Measurements from ENCODE around the gene LAMTOR4. TPM values are rescaled to one million over a fixed set of nuclear protein-coding genes. Genes with fewer than 3 reads are reported as not detected.

LAMTOR4 gene
- total RNA-seq, 4 donors from 2014 or later: 53.3 to 197 (median 115) TPM

DNA sequence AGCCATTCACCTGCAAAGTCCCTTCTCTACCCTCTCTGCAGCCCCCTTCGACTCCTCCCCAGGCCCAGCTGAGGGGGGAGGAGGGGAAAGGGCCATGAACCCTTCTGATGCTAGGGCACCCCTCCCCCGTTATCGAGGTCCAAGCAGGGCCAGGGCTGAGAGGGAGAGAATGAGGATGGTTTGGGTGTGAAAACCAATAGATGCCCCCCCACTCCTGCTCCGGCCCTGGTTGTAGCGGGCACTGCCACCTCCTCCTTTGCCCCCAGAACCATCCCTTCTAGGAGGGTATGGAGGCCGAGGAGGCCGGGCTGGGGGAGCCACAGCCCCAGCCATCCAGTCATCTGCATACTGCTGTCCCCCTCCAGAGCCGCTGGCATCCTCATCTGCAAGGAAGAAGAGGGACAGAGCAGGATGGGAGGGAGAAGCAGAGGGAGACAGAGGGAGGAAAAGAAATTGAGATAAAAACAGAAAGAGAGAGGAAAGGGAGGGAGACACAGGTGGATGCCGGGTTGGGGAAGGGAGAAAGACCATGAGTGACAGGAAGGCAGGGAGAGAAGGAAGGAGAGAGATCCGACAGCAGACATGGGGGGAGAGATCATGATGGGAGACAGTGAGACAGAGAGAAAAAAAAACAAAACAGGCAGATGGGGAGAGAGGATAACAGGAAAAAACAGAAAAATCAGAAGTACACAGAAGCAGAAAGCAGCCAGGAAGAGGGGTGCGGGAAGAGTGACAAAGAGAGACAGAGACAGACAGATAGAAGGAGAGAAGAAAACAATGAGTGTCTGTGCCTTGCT lies 21.6 kb downstream of the LAMTOR4 start:
- DNase-seq: no peak
- TF ChIP-seq POLR2A (IDR thresholded peaks at IDR 0.05) (no peak), CTCF (IDR thresholded peaks at IDR 0.05) (no peak)
- Histone ChIP-seq H3K27me3 (no peaks in the 10 kb centered on the region), H3K27ac (no peak overlapping the region), H3K36me3 (no peaks in the 10 kb centered on the region), H3K9me3 (no peaks in the 10 kb centered on the region), H3K4me3 (no peak overlapping the region), H3K4me1 (peaks cover 0 to 5% of the 10 kb centered on the region in 2 donors)
- intact Hi-C loops (cut with DNase I; ENCODE audit: low total_unique reads): no loop called here

DNA sequence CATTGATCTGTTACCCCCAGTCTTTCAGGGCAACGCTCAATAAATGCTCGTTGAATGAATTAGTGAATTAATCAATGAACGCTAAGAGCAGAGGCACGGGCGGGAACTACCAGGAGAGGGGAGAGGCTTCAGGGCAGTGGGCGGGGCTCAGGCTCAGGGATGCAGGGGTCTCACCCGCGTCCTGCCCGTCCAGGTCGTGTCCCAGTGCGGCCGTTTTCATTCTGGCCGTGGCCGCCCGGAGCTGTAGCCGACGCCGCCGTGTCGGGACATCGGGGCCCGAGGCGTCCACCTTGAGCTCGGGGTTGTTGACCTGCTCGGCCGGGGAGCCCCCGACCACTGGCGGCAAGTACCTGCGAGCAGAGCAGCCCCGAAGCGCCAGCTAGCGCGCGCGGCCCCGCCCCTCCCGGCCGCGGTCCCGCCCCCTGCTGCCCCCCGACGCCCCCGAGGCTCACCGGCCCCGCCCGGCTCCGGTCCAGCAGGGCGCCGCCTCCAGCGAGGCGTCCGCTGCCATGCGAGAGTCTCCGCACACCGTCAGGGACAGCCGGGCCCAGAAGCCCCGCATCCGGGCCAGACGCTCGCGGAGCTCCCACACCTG lies 22.5 kb downstream of the LAMTOR4 start:
- Histone ChIP-seq H3K9me3 (no peaks in the 10 kb centered on the region), H3K4me3 (peak overlapping the region; percentile 18 to 38), H3K36me3 (no peaks in the 10 kb centered on the region), H3K27ac (no peak overlapping the region), H3K4me1 (peaks cover 0 to 5% of the 10 kb centered on the region in 2 donors), H3K27me3 (no peaks in the 10 kb centered on the region)
- intact Hi-C loops (cut with DNase I; ENCODE audit: low total_unique reads): no loop called here
- TF ChIP-seq CTCF (IDR thresholded peaks at IDR 0.05) (no peak), POLR2A (IDR thresholded peaks at IDR 0.05) (no peak)
- DNase-seq: no peak

DNA sequence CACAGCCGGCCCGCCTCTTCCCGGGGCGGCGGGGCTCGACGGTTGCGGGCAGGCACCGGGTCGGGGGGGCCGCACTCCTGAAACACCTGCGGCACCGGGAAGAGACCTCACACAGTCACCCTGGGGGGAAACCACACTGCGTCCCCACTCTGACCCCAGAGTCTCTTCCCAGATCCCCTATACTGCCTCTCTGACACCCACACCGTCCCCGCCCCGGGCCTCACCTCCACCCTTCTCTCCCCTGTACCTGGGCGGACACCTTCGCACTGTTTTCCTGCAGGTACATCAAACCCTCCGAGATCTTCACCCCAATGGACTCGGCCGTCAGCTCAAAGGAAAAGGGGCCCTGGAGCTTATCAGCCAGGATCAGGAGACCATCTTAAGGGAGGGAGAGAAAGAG lies 23.1 kb downstream of the LAMTOR4 start:
- DNase-seq: no peak
- TF ChIP-seq POLR2A (IDR thresholded peaks at IDR 0.05) (no peak), CTCF (IDR thresholded peaks at IDR 0.05) (no peak)
- peaks cover 0 to 5% of the 10 kb centered on the region in 2 donors for H3K4me1 ChIP-seq
- H3K4me3 ChIP-seq: peak overlapping the region; percentile 18 to 38
- intact Hi-C loops (cut with DNase I; ENCODE audit: low total_unique reads): no loop called here
- H3K9me3 ChIP-seq: no peaks in the 10 kb centered on the region
- no peaks in the 10 kb centered on the region for H3K36me3 ChIP-seq
- no peaks in the 10 kb centered on the region for H3K27me3 ChIP-seq
- no peak overlapping the region for H3K27ac ChIP-seq

GRCh38 chr7:100173806-100174495 lies 25.2 kb downstream of the LAMTOR4 start:
- TF ChIP-seq POLR2A (IDR thresholded peaks at IDR 0.05) (no peak), CTCF (IDR thresholded peaks at IDR 0.05) (no peak)
- Histone ChIP-seq H3K27me3 (no peaks in the 10 kb centered on the region), H3K27ac (no peak overlapping the region), H3K4me1 (peaks cover 0 to 8% of the 10 kb centered on the region in 2 donors), H3K36me3 (no peaks in the 10 kb centered on the region), H3K4me3 (no peak overlapping the region), H3K9me3 (no peaks in the 10 kb centered on the region)
- intact Hi-C loops (cut with DNase I; ENCODE audit: low total_unique reads): no loop called here
- no peak for DNase-seq

- no peaks in the 10 kb centered on the region for H3K36me3 ChIP-seq
These were observed 25.9 kb downstream of the LAMTOR4 start for GRCh38 chr7:100174582-100174981.

More at GRCh38 chr7:100174582-100174981, 25.9 kb downstream of the LAMTOR4 start:
- Histone ChIP-seq H3K27me3 (no peaks in the 10 kb centered on the region), H3K27ac (no peak overlapping the region), H3K9me3 (no peaks in the 10 kb centered on the region), H3K4me3 (no peak overlapping the region), H3K4me1 (peaks cover 0 to 8% of the 10 kb centered on the region in 2 donors)
- TF ChIP-seq CTCF (IDR thresholded peaks at IDR 0.05) (no peak), POLR2A (IDR thresholded peaks at IDR 0.05) (no peak)
- intact Hi-C loops (cut with DNase I; ENCODE audit: low total_unique reads): no loop called here
- DNase-seq: no peak
